Activated T-cell treated with anti-CD3 and anti-CD28 coated beads for 1 hour (primary cell): ENCODE results near the gene POLR2L.
A peak's percentile ranks its signal among the peaks of the same experiment; 100 is the strongest.

Source experiments
- DNase-seq: peaks from one replicate; pipeline ENCODE4 v3.0.0-alpha.2; 2020; ENCODE audit warnings: low read depth

POLR2L gene

DNA sequence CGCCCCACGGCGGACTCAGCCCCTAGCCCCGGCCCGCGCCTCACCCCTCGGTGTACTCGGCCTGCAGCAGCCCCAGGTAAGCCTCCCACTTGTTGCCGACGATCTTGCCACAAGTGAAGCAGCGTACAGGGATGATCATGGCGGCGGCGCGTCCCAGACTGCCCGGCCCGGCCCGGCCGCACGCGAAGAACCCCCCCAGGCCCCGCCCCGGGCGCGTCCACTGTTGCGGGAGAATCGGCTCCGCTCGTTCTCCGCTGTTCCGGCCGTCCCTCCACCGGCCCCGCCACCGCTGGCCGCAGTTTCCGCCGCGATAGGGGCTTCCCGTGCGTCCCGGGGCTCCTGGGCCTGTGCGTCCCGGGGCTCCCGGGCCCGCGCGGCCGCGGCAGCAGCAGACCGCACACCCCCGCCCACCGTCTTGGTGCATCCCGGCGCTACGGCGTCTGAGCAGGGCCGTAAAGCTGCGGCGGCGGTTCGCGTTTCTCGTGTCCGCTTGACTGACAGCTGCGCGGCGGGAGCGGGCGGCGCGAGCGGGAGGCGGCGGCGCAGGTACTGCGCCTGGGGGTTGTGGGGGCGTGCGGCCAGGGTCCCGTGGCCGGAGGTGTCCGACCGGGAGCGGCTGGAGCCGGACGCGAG lies at the start of gene POLR2L, which contains the start of gene TSPAN4:
POLR2L (minus strand) TSS at position 160 of the 633 bp plus-strand sequence; CDS start at position 139, 21 bp downstream.
TSPAN4 (plus strand) TSS at position 483 of the 633 bp plus-strand sequence. CDS start 7,453 bp downstream, outside the sequence.
- DNase-seq: peak; percentile 89

DNA sequence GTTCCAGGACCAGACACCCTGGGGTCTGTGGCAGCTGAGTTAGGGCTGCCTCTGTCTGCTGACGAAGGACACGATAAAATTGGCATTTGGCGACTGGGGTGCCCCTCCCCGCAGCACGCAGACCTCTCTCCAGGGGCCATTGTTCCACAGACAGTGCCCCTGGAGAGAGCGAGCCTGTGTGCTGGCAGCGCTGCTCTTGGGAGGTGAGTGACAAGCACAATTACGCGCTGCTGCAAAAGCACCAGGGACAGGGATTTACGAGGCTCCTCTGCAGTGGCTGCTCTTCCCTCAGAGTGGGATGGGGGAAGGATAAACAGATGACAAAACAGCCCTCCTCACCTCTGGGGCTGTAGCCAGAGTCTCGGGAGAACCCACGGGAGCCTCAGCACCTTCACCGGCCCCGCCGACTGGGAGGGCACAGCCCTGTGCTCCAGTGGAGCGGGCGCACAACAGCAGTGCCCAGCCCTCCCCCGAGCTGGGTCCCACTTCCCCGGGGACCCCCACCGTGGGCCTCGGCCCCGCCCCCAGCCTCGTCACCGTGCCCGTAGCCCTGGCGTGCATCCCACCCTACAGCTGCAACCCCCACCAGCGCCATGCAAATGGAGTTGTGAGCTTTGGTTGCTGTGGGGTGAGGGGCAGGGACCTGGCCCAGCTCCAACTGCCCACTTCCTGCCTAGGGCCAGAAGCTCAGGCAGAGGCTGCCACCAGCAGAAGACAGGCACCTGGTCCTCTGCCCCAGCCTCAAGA lies 48.6 kb upstream of the POLR2L start:
- DNase-seq: no peak

DNA sequence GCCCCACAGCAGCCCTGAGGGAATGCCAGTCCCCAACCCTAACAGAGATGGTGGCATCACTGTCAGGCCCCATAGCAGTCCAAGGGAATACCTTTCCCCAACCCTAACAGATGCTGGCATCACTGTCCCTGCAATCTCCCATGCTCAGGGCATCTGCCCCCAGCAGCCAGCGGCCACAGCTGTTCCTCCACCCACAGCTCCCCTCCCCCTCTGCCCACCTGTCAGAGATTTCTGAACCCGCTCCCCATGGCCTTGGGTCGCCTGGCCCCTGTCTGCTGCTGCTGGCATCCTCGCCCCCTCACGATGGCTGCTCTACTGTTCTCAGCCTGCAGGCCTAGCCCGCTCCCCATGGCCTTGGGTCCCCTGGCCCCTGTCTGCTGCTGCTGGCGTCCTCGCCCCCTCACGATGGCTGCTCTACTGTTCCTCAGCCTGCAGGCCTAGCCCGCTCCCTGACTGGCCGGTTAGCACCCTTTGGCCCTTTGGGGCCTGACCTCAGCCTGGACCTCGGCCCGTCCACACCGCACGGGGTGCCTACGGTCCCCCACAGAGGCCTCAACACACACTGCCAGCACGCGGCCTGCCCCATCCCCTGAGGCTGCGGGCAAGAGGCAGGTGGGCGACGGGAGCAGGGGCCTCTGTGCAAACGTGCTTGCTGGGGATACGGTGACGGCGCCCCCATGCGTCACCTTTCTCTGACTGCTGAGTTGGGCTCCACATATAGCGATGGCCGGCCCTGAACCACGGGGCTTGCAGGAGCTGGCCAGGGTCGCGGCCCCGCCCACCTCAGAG lies 47.6 kb upstream of the POLR2L start:
- no peak for DNase-seq

DNA sequence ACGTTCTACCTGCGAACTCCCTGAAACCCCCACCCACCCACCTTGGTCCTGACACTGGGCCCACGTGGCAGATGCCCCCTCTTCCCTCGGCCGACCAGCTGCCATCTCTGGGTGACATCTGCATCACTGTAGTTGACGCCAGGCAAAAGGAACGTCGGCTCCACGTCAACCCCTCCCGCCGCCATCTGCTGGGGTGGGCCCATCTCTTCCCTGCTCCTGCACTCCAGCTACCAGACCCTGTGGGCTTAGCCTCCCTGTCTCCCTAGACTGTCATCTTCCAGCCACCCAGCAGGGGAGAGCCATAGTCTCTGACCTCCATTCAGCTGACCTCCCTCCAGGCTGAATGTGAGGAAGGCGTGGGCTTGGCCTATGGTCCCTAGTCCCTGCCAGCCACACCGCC lies 46.9 kb upstream of the POLR2L start:
- DNase-seq: no peak

DNA sequence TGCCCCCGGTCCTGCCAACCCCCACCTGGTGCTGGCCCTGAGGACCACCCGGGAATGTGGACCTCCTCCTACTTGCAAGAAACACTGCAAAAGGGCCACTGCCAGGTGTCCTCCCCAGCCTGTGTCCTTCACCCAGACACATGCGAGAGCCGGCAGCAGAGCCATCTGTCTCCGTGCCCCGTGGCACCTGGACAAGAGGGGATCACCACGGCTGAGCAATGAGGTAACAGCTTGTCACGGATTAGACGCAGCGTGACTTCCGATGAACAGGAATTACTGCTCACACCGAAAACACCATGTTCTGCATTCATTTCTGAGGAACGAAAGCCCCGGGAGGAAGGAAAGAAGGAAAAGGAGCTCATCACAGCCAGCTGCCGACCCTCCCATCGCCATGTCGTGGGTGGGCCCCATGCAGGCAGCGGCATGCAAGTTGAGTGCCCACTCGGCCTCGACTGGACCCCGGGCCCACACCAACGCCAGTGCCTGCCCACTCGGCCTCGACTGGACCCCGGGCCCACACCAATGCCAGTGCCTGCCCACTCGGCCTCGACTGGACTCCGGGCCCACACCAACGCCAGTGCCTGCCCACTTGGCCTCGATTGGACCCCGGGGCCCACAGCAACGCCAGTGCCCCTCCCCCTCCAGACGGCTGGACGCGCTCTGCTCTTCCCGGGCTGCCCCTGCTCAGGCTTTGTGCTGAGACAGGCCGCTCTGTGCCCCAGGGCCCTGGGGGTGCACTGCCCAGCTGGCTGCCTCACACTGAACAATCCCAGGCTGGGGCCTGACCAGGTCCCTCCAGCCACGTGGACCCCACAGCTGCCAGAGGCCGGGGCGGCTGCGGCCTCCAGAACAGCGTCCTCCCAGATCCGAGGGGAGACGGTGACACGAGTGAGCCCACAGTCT lies 46.2 kb upstream of the POLR2L start:
- DNase-seq: no peak

DNA sequence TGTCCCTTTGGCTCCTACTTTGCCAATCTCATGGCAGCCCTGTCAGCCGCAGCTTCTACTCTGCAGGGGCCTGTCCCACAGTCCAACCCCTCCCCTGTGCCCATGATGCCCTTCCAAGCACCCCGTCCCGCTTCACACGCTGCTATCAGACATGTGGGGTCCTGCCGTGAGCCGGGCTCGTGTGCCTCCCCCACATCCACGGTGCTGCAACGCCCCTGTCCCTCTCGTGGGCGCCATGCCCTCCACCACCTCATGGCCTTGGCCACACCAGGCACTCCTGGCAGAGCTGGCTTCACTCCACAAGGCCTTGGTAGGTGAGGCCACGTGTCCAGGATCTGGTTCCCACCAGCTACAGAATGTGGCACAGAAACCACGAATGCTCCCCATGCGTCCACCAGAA lies 45.3 kb upstream of the POLR2L start:
- DNase-seq: no peak

DNA sequence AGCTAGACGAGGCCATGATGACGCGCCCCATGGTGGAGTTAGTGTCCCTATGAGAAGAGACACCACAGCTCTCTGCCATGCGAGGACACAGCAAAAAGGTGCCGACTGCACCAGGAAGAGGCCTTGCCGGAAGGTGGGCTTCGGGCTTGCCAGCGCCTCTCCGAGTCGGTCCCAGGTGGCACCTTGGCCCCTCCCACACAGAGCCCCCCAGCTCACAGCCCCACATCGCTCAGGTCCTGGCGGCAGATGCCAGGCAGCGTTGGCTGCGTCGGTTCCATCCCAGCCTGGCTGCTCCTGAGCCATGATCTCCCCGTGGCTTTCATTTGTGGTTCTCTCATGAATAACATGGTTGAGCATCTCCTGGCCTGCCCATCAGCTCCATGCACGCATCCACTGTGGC lies 44.2 kb upstream of the POLR2L start:
- no peak for DNase-seq

DNA sequence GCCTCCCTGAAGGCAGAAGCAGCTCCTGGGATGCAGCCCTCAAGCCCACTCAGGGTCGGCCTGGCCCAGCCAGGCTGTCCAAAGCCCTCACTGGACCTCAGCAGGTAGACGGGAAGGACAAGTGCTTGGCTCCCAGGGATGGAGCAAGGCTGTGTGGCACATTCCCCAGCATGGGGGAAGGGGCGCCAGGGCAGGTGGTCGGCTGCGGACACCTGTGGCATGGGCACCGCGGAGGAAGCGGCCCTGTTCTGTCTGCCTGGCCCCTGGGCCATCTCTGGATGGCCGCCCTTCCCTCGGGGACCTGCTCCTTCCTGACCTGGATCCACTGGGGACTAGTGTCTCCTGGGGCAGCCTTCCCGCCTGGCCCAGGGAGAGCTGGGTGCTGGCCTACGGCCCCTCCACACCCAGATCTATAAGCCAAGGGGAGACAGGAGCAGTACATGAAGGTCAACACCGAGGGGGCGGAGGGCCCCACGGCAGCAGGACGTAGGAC lies 42.3 kb upstream of the POLR2L start:
- DNase-seq: no peak

DNA sequence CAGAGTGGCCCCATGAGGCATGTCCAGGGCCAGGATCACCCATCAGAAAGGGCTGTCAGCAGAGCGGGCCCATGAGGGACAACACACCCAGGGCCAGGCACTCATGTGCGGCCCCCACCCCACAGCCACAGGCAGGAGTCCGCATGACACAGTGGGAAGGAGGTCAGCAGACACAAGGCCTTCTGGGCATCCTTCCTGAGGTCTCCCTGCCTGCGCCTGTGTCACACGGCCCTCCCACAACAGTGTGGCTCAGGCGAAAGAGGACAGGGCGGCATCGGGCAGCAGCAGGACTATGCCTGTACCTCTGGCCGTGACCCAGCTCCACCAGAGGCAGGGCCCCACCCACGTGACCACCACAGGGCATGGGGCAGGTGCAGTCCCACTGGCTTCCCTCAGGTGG lies 41.2 kb upstream of the POLR2L start:
- DNase-seq: no peak

DNA sequence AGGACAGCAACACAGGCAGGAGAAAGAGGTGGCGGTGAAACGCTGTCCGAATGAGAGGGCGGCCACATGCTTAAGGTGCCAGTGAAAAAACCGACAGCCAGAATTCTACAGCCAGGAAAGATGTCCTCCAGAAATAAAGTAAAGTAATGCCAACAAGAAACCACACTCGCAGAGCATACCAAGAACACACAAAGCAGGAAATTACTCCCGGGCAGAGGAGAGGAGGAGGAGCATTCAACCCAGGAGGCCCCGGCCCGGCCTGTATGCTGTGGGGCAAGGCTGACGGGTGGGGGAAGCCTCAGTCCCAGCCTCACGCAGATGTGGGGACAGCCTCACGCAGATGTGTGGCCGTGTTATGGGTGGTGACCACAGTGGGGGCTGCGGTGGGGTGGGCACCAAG lies 40.3 kb upstream of the POLR2L start:
- DNase-seq: no peak

DNA sequence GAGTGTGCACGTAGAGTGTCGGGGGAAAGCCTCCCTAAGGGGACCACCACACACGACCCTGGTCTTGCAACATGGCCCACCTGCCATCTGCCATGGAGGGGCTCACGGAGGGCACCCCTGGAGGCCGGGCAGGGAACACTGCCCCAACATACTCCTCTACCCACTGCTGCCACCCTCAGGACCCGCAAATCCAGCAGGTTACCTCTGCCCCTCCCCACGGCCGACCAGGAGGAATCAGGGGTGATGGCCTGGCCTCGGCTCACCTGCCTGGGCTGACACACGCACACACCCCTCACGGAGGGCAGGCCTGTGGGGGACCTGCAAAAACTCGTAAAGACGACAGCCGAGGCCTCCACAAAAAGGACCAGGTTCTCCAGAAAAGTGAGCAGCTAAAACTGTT lies 38.1 kb upstream of the POLR2L start:
- no peak for DNase-seq

DNA sequence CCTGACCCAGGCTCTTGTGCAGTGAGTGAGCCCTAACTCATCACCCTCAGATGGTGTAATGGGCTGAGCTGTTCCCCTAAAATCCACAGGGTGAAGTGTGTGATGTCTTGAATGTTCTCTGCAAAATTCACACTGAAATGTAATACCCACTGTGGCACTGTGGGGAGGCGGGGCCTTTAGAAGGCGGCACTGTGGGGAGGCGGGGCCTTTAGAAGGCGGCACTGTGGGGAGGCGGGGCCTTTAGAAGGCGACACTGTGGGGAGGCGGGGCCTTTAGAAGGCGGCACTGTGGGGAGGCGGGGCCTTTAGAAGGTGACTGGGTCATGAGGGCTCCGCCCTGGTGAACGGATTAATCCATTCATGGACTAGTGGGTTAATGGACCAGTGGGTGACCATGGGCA lies 35.2 kb upstream of the POLR2L start:
- DNase-seq: no peak

DNA sequence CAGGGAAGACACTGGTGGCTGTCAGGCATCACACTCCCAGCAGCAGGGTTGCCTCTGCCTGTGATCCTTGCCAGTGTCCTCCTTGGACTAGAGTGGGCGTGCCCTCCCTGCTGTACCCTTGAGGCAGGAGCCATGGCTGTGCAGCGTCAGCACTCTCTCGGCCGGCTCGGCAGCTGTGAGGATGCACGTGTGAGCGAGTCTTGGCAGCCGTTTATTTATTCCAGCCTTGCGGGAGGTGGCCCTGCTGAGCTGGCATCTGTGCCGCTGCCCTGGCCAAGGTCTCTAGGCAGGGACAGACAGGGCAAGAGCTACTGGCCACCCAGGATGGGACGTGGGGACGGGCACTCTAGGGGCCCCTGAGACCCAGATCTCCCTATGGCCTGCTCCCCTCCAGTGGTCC lies 34.2 kb upstream of the POLR2L start:
- DNase-seq: no peak

DNA sequence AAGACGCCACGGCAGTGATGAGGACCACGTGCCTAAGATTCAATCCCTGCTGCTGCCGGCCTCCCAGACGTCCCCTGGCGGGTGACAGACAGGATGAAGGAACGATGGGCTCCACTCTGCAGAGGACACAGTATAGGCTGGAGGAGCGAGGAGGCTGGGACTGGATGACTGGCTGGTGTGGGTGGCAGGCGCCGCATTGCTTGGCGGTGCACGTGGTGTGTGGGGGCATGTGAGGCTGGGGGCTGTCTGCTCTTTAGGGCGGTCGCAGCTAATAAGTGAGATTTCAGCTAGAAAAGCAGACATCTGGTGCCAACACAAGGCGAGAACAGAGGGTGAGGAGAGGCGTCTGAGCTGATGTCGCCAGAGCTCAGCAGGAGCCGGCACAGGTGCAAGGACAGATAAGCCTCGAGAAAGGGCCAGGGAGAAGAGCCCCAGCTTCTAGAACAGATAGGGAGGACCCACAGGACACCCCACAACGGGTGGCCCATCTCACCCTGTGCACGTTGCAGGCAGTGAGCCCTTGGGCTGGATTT lies 33.5 kb upstream of the POLR2L start:
- DNase-seq: no peak

DNA sequence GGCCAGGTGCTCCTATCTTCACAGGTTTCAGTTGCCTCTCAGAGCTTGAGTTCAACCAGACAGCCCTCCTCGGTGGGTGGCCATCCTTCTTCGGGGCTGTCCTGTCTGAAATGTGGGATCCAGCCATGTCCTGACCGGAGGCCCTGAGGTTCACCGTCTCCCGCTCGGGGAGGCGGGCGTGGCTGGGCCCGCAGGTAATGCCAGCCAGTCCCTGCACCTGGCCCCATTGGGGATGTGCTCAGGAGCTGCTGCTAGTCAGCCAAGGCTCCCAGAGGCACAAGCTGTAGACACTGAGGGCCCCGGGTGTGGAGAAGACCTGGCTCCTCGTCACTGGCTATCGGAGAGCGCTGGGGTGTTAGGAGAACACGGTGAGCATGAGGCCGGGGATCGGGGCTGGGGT lies 32.9 kb upstream of the POLR2L start:
- no peak for DNase-seq

DNA sequence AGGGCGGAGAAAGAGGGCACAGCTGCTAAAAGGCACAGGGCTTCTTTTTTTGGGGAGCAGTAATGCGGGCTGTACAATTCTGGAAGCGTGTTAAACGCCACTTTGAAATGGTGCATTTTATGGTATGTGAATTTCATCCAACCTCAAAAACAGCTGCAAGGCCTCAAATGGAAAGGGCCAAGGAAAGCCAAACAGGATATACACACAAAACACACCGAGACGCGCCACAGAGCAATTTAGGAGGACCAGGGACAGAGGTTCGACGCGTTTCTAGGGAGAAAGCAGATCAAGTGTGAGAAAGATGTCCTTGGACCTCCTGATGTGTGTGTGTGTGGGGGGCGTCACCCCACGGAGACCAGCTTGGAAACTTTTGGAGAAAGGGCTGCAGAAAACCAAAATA lies 31.4 kb upstream of the POLR2L start:
- DNase-seq: no peak

DNA sequence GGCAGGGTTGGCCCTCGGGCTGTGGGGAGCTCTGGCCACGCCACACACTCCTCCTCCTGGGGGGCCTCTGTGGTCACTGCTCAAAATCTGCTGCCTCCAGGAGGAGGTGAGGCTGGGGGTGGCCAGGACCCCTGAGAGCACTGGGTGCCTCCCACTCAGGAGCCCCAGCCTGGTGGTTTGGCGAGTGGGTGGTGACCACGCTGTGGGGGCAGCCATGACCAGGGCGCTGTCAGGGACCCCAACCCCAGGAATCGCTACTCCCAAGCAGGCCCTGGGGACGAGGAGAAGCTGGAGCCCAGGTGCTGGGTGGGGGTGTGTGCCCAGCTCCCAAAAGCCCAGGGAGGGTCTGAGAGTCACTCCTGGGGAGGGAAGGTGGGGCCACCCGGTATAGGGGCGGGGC lies 30.5 kb upstream of the POLR2L start:
- DNase-seq: no peak

DNA sequence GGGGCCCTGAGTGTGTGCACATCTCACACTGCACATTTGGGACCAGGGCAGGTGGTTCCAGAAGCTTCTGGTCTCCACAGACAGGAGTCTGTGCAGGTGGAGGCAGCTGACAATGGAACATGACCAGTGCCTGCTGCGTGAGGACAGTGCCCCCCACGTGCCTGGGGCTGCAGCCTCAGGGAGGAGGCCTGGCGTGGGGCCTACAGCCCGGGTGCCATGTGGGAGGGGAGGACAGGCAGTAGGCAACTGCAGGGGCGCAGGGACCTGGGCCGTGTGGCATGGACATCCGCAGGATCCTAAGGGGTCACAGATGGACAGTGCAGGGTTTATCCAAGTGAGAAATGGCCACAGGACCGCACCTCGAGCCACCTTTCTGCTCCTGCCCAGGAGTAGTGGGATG lies 29.1 kb upstream of the POLR2L start:
- DNase-seq: no peak

DNA sequence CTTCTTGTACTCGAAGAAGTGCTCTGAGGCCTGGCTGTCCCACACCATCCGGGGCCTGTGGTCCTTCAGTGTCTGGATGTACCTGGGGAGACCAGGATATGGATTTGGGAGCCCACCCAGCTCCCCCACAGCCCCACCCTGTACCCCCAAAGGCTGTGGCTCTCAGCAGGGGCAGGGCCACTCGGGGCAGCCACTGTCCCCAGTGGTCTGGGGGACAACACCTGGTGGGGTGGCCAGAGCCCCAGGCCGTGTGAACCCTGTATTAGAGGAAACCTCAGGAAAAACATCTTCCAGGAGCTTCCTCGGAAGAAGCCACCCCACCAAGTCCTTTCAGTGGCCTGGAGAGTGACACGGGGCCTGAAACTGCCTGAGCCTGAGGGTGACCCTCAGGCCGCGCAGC lies 28.1 kb upstream of the POLR2L start:
- DNase-seq: no peak

DNA sequence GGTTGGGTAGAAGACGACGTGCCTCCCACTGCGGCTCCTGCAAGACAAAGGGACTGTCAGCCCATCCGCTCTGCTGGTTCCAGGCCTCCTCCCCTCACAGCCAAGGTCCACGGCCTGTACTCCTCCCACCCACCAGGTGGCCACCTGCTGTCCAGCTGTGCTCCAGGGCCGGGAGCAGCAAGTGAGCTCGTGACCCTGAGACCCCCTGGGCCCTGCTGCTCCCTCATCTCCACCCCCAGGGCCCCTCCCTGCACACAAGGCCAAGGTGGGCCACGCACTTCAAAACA lies 27.7 kb upstream of the POLR2L start:
- no peak for DNase-seq

DNA sequence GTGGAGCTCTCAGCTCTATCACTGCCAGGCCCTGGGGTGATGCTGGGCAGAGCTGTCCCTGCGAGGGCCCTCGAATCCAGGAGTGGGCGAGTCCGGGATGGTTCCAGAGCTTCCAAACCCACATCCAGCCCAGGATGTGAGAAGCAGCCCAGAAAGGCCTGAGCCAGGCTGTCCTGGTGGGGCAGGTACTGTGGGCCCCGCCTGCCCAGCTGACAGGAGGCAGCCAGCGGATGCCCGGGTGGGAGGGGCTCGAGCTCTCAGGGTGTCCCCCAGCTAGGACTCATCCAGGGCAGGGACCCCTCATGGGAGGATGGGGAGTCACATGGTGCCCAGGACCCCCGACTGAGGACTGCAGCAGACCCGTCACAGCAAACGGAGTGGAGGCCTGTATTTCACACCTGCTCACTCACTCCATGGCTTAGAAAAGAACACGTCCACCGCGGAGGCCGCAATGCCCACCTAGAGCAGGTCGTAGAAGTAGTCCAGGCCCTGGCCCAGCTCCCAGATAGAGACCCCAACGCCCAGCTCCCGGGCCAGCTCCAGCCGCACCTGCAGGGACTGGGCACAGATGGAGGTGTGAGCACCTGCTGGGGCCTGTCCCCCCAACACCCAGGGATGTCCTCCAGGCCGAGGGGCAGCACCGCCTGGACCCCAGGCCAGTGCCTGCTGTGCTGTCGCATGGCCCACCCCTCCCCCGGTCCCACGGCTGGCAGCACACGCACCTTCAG lies 27.2 kb upstream of the POLR2L start:
- no peak for DNase-seq
